Trophoblast cell (in vitro differentiated cells and primary cell): ENCODE measurements around the gene TMEM50B.

Experiments used
- DNase-seq, 2 donors: peaks; one replicate each; pipeline ENCODE4 v3.0.0-alpha.2; 2016
- H2AFZ ChIP-seq: 2 replicates; pipeline ENCODE4 v1.6.1; 2013; ENCODE audit warnings: low read length, moderate library complexity, mild to moderate bottlenecking; ENCODE audit not compliant: insufficient read depth, poor library complexity
- H2AK5ac ChIP-seq: 2 replicates; pipeline ENCODE4 v1.6.1; 2013; ENCODE audit warnings: mild to moderate bottlenecking, low read length
- H2BK120ac ChIP-seq: 2 replicates; pipeline ENCODE4 v1.6.1; 2013; ENCODE audit warnings: low read length, mild to moderate bottlenecking, moderate library complexity; ENCODE audit not compliant: insufficient read depth, poor library complexity
- H2BK12ac ChIP-seq: 2 replicates; pipeline ENCODE4 v1.6.1; 2013; ENCODE audit warnings: mild to moderate bottlenecking, low read length, moderate library complexity
- H2BK5ac ChIP-seq: 2 replicates; pipeline ENCODE4 v1.6.1; 2013; ENCODE audit warnings: low read length, low read depth, moderate library complexity, mild to moderate bottlenecking; ENCODE audit not compliant: poor library complexity
- H3K14ac ChIP-seq: 2 replicates; pipeline ENCODE4 v1.6.1; 2013; ENCODE audit warnings: mild to moderate bottlenecking, low read length
- H3K18ac ChIP-seq: 2 replicates; pipeline ENCODE4 v1.6.1; 2013; ENCODE audit warnings: mild to moderate bottlenecking, low read length
- H3K23ac ChIP-seq: 2 replicates; pipeline ENCODE4 v1.6.1; 2013; ENCODE audit warnings: low read length
- H3K27ac ChIP-seq: 2 replicates; pipeline ENCODE4 v1.5.1; 2013; ENCODE audit warnings: low read depth, mild to moderate bottlenecking, inconsistent platforms, low read length, moderate library complexity
- H3K27me3 ChIP-seq: 2 replicates; pipeline ENCODE4 v1.6.1; 2013; ENCODE audit warnings: inconsistent platforms, mild to moderate bottlenecking, low read length, moderate library complexity; ENCODE audit not compliant: insufficient read depth
- H3K36me3 ChIP-seq, 2 experiments: 1 replicate in 1 of 2; 2 replicates in 1 of 2; pipeline ENCODE4 v1.6.1; 2013; ENCODE audit warnings: low read length in 2 of 2, mild to moderate bottlenecking in 2 of 2, moderate library complexity in 1 of 2; ENCODE audit not compliant: insufficient read depth in 2 of 2, control insufficient read depth in 1 of 2
- H3K4ac ChIP-seq: 2 replicates; pipeline ENCODE4 v1.6.1; 2013; ENCODE audit warnings: low read depth, mild to moderate bottlenecking, low read length, moderate library complexity
- H3K4me1 ChIP-seq, 2 experiments: 1 replicate in 1 of 2; 2 replicates in 1 of 2; pipeline ENCODE4 v1.6.1; 2013; ENCODE audit warnings: low read length in 2 of 2, mild to moderate bottlenecking in 2 of 2, moderate library complexity in 1 of 2; ENCODE audit not compliant: insufficient read depth in 2 of 2, control insufficient read depth in 1 of 2
- H3K4me2 ChIP-seq: 2 replicates; pipeline ENCODE4 v1.6.1; 2013; ENCODE audit warnings: inconsistent platforms, mild to moderate bottlenecking, low read length, moderate library complexity
- H3K4me3 ChIP-seq: 2 replicates; pipeline ENCODE4 v1.5.1; 2013; ENCODE audit warnings: mild to moderate bottlenecking, low read depth, low read length, inconsistent platforms
- H3K79me1 ChIP-seq: one replicate; pipeline ENCODE4 v1.6.1; 2013; ENCODE audit warnings: low read length
- H3K79me2 ChIP-seq: 2 replicates; pipeline ENCODE4 v1.6.1; 2013; ENCODE audit warnings: low read length, mild to moderate bottlenecking; ENCODE audit not compliant: control insufficient read depth, insufficient read depth, poor library complexity
- H3K9ac ChIP-seq: 2 replicates; pipeline ENCODE4 v1.6.1; 2013; ENCODE audit warnings: mild to moderate bottlenecking, low read length
- H3K9me3 ChIP-seq: 2 replicates; pipeline ENCODE4 v1.6.1; 2013; ENCODE audit warnings: low read depth, mild to moderate bottlenecking, control low read depth, inconsistent platforms, low read length; ENCODE audit not compliant: insufficient read depth
- H4K12ac ChIP-seq: 2 replicates; pipeline ENCODE4 v1.6.1; 2013; ENCODE audit warnings: low read depth, mild to moderate bottlenecking, low read length, moderate library complexity
- H4K8ac ChIP-seq: 2 replicates; pipeline ENCODE4 v1.6.1; 2013; ENCODE audit warnings: low read depth, mild to moderate bottlenecking, low read length, moderate library complexity
- H4K91ac ChIP-seq: one replicate; pipeline ENCODE4 v1.6.1; 2013; ENCODE audit warnings: low read depth, mild to moderate bottlenecking, low read length, moderate library complexity
- WGBS: extraction: QIAGEN DNeasy Blood & Tissue Kit; methylation state at CpG from one replicate; pipeline ENCODE4 v1.1.7; 2013; ENCODE audit warnings: missing lambda C conversion rate; ENCODE audit not compliant: insufficient read length, insufficient coverage; ENCODE audit errors: extremely low coverage; 5-methylcytosine and 5-hydroxymethylcytosine counted together

TMEM50B gene

GRCh38 chr21:33514229-33514628 lies 34.5 kb upstream of the TMEM50B start:
- H3K9me3 ChIP-seq, result no peaks in the 10 kb centered on the region
- H2BK12ac ChIP-seq, result no peak overlapping the region
- H3K9ac ChIP-seq, result no peak overlapping the region
- no peak overlapping the region for H3K18ac ChIP-seq
- H3K27me3 ChIP-seq, result no peaks in the 10 kb centered on the region
- no peak overlapping the region for H4K91ac ChIP-seq
- no peak overlapping the region for H3K4me3 ChIP-seq
- no peak overlapping the region for H3K23ac ChIP-seq
- WGBS, result no CpG with 5 or more reads among the region's 2 CpGs
- no peak overlapping the region for H3K14ac ChIP-seq
- no peaks in the 10 kb centered on the region for H3K4me1 ChIP-seq
- no peak overlapping the region for H4K12ac ChIP-seq
- no peak overlapping the region for H3K4ac ChIP-seq
- H3K79me2 ChIP-seq, result no peaks in the 10 kb centered on the region
- no peak overlapping the region for H2BK120ac ChIP-seq
- H2BK5ac ChIP-seq, result no peak overlapping the region
- H4K8ac ChIP-seq, result no peak overlapping the region
- H2AK5ac ChIP-seq, result no peak overlapping the region
- H2AFZ ChIP-seq, result no peak overlapping the region
- H3K27ac ChIP-seq, result no peak overlapping the region
- no peak for DNase-seq
- H3K4me2 ChIP-seq, result no peak overlapping the region
- H3K79me1 ChIP-seq, result no peaks in the 10 kb centered on the region
- H3K36me3 ChIP-seq, result peaks cover 34 to 42% of the 10 kb centered on the region in 2 experiments

GRCh38 chr21:33512481-33512880 lies 32.7 kb upstream of the TMEM50B start:
- H3K79me1 ChIP-seq, result no peaks in the 10 kb centered on the region
- H3K79me2 ChIP-seq, result no peaks in the 10 kb centered on the region
- H3K4ac ChIP-seq, result no peak overlapping the region
- H3K9ac ChIP-seq, result no peak overlapping the region
- no peak overlapping the region for H2BK5ac ChIP-seq
- no peak for DNase-seq
- H2AFZ ChIP-seq, result no peak overlapping the region
- no peak overlapping the region for H3K4me2 ChIP-seq
- H4K91ac ChIP-seq, result no peak overlapping the region
- H2BK120ac ChIP-seq, result no peak overlapping the region
- H3K27me3 ChIP-seq, result no peaks in the 10 kb centered on the region
- WGBS, result no CpG with 5 or more reads among the region's 3 CpGs
- H3K18ac ChIP-seq, result no peak overlapping the region
- no peaks in the 10 kb centered on the region for H3K4me1 ChIP-seq
- H4K12ac ChIP-seq, result no peak overlapping the region
- peaks cover 30 to 42% of the 10 kb centered on the region in 2 experiments for H3K36me3 ChIP-seq
- no peak overlapping the region for H2BK12ac ChIP-seq
- no peak overlapping the region for H2AK5ac ChIP-seq
- H3K27ac ChIP-seq, result no peak overlapping the region
- no peak overlapping the region for H3K4me3 ChIP-seq
- no peak overlapping the region for H3K23ac ChIP-seq
- no peak overlapping the region for H4K8ac ChIP-seq
- no peak overlapping the region for H3K14ac ChIP-seq
- H3K9me3 ChIP-seq, result no peaks in the 10 kb centered on the region

GRCh38 chr21:33511639-33512038 lies 31.9 kb upstream of the TMEM50B start:
- H3K4me1 ChIP-seq, result no peaks in the 10 kb centered on the region
- no peak for DNase-seq
- H2BK12ac ChIP-seq, result no peak overlapping the region
- H3K4ac ChIP-seq, result no peak overlapping the region
- H3K14ac ChIP-seq, result no peak overlapping the region
- no peak overlapping the region for H2BK120ac ChIP-seq
- H3K9me3 ChIP-seq, result no peaks in the 10 kb centered on the region
- no peaks in the 10 kb centered on the region for H3K79me1 ChIP-seq
- H3K36me3 ChIP-seq, result peaks cover 30 to 36% of the 10 kb centered on the region in 2 experiments
- no peak overlapping the region for H3K9ac ChIP-seq
- H2AFZ ChIP-seq, result no peak overlapping the region
- H4K12ac ChIP-seq, result no peak overlapping the region
- no peak overlapping the region for H3K18ac ChIP-seq
- H4K8ac ChIP-seq, result no peak overlapping the region
- no peak overlapping the region for H3K4me2 ChIP-seq
- H3K4me3 ChIP-seq, result no peak overlapping the region
- H3K79me2 ChIP-seq, result no peaks in the 10 kb centered on the region
- no peaks in the 10 kb centered on the region for H3K27me3 ChIP-seq
- no CpG with 5 or more reads among the region's 4 CpGs for WGBS
- no peak overlapping the region for H3K27ac ChIP-seq
- H2AK5ac ChIP-seq, result no peak overlapping the region
- no peak overlapping the region for H3K23ac ChIP-seq
- no peak overlapping the region for H2BK5ac ChIP-seq
- no peak overlapping the region for H4K91ac ChIP-seq

GRCh38 chr21:33510826-33511225 lies 31.1 kb upstream of the TMEM50B start:
- Histone ChIP-seq H2AK5ac (no peak overlapping the region), H3K4me3 (no peak overlapping the region), H3K4me2 (no peak overlapping the region), H2AFZ (no peak overlapping the region), H3K27me3 (no peaks in the 10 kb centered on the region), H4K8ac (no peak overlapping the region), H3K4me1 (no peaks in the 10 kb centered on the region), H3K9me3 (no peaks in the 10 kb centered on the region), H3K27ac (no peak overlapping the region), H3K79me2 (no peaks in the 10 kb centered on the region), H3K36me3 (peaks cover 27 to 36% of the 10 kb centered on the region in 2 experiments), H3K14ac (no peak overlapping the region), H3K18ac (no peak overlapping the region), H3K9ac (peak overlapping the region; percentile 48), H4K91ac (no peak overlapping the region), H3K23ac (no peak overlapping the region), H2BK12ac (no peak overlapping the region), H2BK5ac (no peak overlapping the region), H4K12ac (no peak overlapping the region), H2BK120ac (no peak overlapping the region), H3K79me1 (no peaks in the 10 kb centered on the region), H3K4ac (no peak overlapping the region)
- no peak for DNase-seq
- WGBS, result no CpG with 5 or more reads among the region's 8 CpGs
